DOHH2 (cell line): Measurements from ENCODE around the gene TUT1.
A peak's percentile ranks its signal among the peaks of the same experiment; 100 is the strongest.
"Not testable (repeated sequence)": the region's sequence is repeated elsewhere in the genome, so short reads cannot be mapped to it uniquely, and the experiment has no call there.

ENCODE experiments used
- H3F3A ChIP-seq: fragments of 200-600 bp; sonication (generic), shearing (Covaris generic); 2 replicates; pipeline ENCODE4 v1.6.0; 2016; ENCODE audit warnings: antibody characterized with exemption, mild to moderate bottlenecking; ENCODE audit not compliant: control insufficient read depth, insufficient read depth
- H3K27ac ChIP-seq: fragments of 200-600 bp; sonication (generic); 2 replicates; pipeline ENCODE4 v1.5.1; 2014; ENCODE audit warnings: low read depth, mild to moderate bottlenecking, low read length, moderate library complexity
- H3K27me3 ChIP-seq: fragments of 200-600 bp; sonication (generic); 2 replicates; pipeline ENCODE4 v1.6.1; 2014; ENCODE audit warnings: mild to moderate bottlenecking, low read length, mixed read lengths; ENCODE audit not compliant: control insufficient read depth
- H3K36me3 ChIP-seq: fragments of 200-600 bp; sonication (generic); 2 replicates; pipeline ENCODE4 v1.6.1; 2014; ENCODE audit warnings: mild to moderate bottlenecking, low read length, moderate library complexity, mixed read lengths; ENCODE audit not compliant: control insufficient read depth
- H3K4me1 ChIP-seq: fragments of 200-600 bp; sonication (generic); 2 replicates; pipeline ENCODE4 v1.6.1; 2014; ENCODE audit warnings: mild to moderate bottlenecking, low read length, mixed read lengths; ENCODE audit not compliant: control insufficient read depth
- H3K4me2 ChIP-seq: fragments of 200-600 bp; sonication (generic); 2 replicates; pipeline ENCODE4 v1.6.0; 2014; ENCODE audit warnings: mild to moderate bottlenecking, low read length, moderate library complexity
- H3K4me3 ChIP-seq: fragments of 200-600 bp; sonication (generic); 2 replicates; pipeline ENCODE4 v1.5.1; 2014; ENCODE audit warnings: mild to moderate bottlenecking, low read length, mixed read lengths
- H3K79me2 ChIP-seq: fragments of 200-600 bp; sonication (generic); 2 replicates; pipeline ENCODE4 v1.6.1; 2014; ENCODE audit warnings: mild to moderate bottlenecking, low read length, mixed read lengths; ENCODE audit not compliant: control insufficient read depth
- H3K9me2 ChIP-seq: fragments of 200-600 bp; sonication (generic); replicated peaks from 2 replicates; pipeline ENCODE4 v1.6.1; 2014; ENCODE audit warnings: mild to moderate bottlenecking, low read length, mixed read lengths; ENCODE audit not compliant: control insufficient read depth
- H3K9me3 ChIP-seq: fragments of 200-600 bp; sonication (generic); 2 replicates; pipeline ENCODE4 v1.6.1; 2014; ENCODE audit warnings: antibody characterized with exemption, low read length, mixed read lengths; ENCODE audit not compliant: control insufficient read depth, insufficient read depth
- H4K20me1 ChIP-seq: fragments of 200-600 bp; sonication (generic); 2 replicates; pipeline ENCODE4 v1.6.0; 2014; ENCODE audit warnings: low read depth, mild to moderate bottlenecking, antibody characterized with exemption, low read length, moderate library complexity; ENCODE audit not compliant: control insufficient read depth, insufficient read depth
- CTCF ChIP-seq: fragments of 200-600 bp; sonication (generic); IDR thresholded peaks from one replicate; pipeline ENCODE4 v1.5.1; 2014; ENCODE audit warnings: antibody characterized with exemption, mild to moderate bottlenecking, low read depth, low read length; ENCODE audit not compliant: poor library complexity, severe bottlenecking
- EZH2phosphoT487 ChIP-seq: fragments of 200-600 bp; sonication (generic); IDR thresholded peaks from 2 replicates; pipeline ENCODE4 v1.6.1; 2017; ENCODE audit warnings: borderline replicate concordance, mild to moderate bottlenecking, antibody characterized with exemption, low read length, moderate library complexity, mixed read lengths

Gene TUT1

GRCh38 chr11:62560566-62561103 is 30.7 kb downstream of the TUT1 start:
- Histone ChIP-seq H3K79me2 (peaks cover 11% of the 10 kb centered on the region), H3K4me2 (no peak overlapping the region), H3K9me3 (no peaks in the 10 kb centered on the region), H4K20me1 (peaks cover 10% of the 10 kb centered on the region; the same call in 1 of the 2 replicates), H3K36me3 (peaks cover 91% of the 10 kb centered on the region), H3F3A (peaks cover 49% of the 10 kb centered on the region), H3K27ac (no peak overlapping the region), H3K27me3 (no peaks in the 10 kb centered on the region), H3K4me1 (peaks cover 54% of the 10 kb centered on the region), H3K4me3 (no peak overlapping the region), H3K9me2 (no peaks in the 10 kb centered on the region)
- TF ChIP-seq CTCF, result peak; percentile 65
- TF ChIP-seq EZH2phosphoT487, result no peak

GRCh38 chr11:62559626-62560025 is 31.7 kb downstream of the TUT1 start:
- not testable (repeated sequence) for H3K4me3 ChIP-seq, H3K79me2 ChIP-seq, H3K4me2 ChIP-seq, H3K27ac ChIP-seq, H3K9me3 ChIP-seq, H3K9me2 ChIP-seq, H3K27me3 ChIP-seq
- Histone ChIP-seq H3F3A (peaks cover 50% of the 10 kb centered on the region), H3K36me3 (peaks cover 91% of the 10 kb centered on the region), H3K4me1 (peaks cover 60% of the 10 kb centered on the region), H4K20me1 (peaks cover 10% of the 10 kb centered on the region; the same call in 1 of the 2 replicates)

GRCh38 chr11:62559204-62559603 is 32.1 kb downstream of the TUT1 start:
- Histone ChIP-seq H3K9me3 (no peaks in the 10 kb centered on the region), H3K9me2 (no peaks in the 10 kb centered on the region), H4K20me1 (peaks cover 10% of the 10 kb centered on the region; the same call in 1 of the 2 replicates), H3K4me3 (no peak overlapping the region), H3K27ac (no peak overlapping the region), H3K4me1 (peaks cover 60% of the 10 kb centered on the region), H3K79me2 (peaks cover 8% of the 10 kb centered on the region), H3F3A (peaks cover 50% of the 10 kb centered on the region), H3K27me3 (no peaks in the 10 kb centered on the region), H3K36me3 (peaks cover 93% of the 10 kb centered on the region), H3K4me2 (no peak overlapping the region)
- no peak for TF ChIP-seq CTCF
- no peak for TF ChIP-seq EZH2phosphoT487

GRCh38 chr11:62558669-62559068 is 32.7 kb downstream of the TUT1 start:
- Histone ChIP-seq H3K4me2 (no peak overlapping the region), H3F3A (peaks cover 46% of the 10 kb centered on the region), H3K4me1 (peaks cover 62% of the 10 kb centered on the region), H3K27ac (no peak overlapping the region), H3K9me3 (no peaks in the 10 kb centered on the region), H3K79me2 (peaks cover 5% of the 10 kb centered on the region), H3K4me3 (no peak overlapping the region), H4K20me1 (peaks cover 10% of the 10 kb centered on the region; the same call in 1 of the 2 replicates), H3K36me3 (peaks cover 89% of the 10 kb centered on the region), H3K9me2 (no peaks in the 10 kb centered on the region), H3K27me3 (no peaks in the 10 kb centered on the region)
- TF ChIP-seq CTCF, result no peak
- no peak for TF ChIP-seq EZH2phosphoT487
